ENCODE results near the gene EPN2.

Gene EPN2

DNA sequence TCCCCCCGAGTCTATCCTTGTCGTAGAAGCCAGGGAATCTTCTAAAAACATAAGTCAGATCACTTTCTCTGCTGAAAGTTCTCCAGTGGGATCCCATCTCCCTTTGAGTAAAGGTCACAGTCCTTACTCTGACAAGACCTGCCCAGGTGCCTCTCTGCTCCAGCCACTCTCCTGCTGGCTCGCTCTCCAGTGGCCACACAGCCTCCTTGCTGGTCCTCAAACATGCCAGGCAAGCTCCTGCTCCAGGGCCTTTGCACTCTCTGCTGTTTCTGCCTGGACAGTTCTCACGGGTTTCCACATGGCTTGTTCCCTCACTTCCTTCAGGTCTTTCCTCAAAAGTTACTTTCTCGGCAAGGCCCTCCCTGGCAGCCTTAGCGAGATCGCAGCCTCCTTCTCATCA is 122.0 kb downstream of the EPN2 start:
- Histone ChIP-seq H3K27ac (ENCODE audit: low read length) (no peak overlapping the region), H3K27me3 (ENCODE audit: low read depth, low read length) (no peaks in the 10 kb centered on the region), H3K36me3 (ENCODE audit: control insufficient read depth in 1 of 2, insufficient read depth in 2 of 2, low read length in 2 of 2) (no peaks in the 10 kb centered on the region), H3K9me3 (ENCODE audit: control insufficient read depth in 1 of 2, low read length in 2 of 2) (no peaks in the 10 kb centered on the region), H3K4me3 (ENCODE audit: low read depth in 1 of 2, low read length in 2 of 2) (no peak overlapping the region), H3K4me1 (ENCODE audit: control insufficient read depth in 1 of 2, insufficient read depth in 2 of 2, low read length in 2 of 2) (peaks cover 5 to 15% of the 10 kb centered on the region in 2 donors)

DNA sequence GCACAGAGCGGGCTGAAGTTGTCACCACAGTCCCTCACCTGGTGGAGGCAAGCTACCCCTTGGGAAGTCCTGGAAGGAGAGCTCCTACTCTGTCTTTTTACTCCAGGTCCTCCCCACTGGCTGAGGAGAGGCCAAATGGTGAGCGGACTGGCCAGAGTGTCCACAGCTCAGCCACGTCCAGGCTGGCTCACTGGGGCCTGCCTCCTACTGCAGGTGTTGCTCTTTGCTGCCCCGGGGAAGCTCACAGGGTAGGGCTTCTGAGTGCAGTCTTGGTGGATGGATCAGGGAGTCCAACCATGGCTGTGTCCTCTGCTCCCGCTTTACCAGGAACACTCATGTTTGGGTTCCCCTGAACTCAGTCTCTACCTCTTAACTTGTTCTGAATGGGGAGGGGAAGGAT is 122.7 kb downstream of the EPN2 start:
- no peaks in the 10 kb centered on the region for H3K27me3 ChIP-seq (ENCODE audit: low read depth, low read length)
- no peak overlapping the region for H3K27ac ChIP-seq (ENCODE audit: low read length)
- H3K4me3 ChIP-seq (ENCODE audit: low read depth in 1 of 2, low read length in 2 of 2), result no peak overlapping the region
- no peaks in the 10 kb centered on the region for H3K36me3 ChIP-seq (ENCODE audit: control insufficient read depth in 1 of 2, insufficient read depth in 2 of 2, low read length in 2 of 2)
- H3K4me1 ChIP-seq (ENCODE audit: control insufficient read depth in 1 of 2, insufficient read depth in 2 of 2, low read length in 2 of 2), result peaks cover 5 to 15% of the 10 kb centered on the region in 2 donors
- H3K9me3 ChIP-seq (ENCODE audit: control insufficient read depth in 1 of 2, low read length in 2 of 2), result no peaks in the 10 kb centered on the region

DNA sequence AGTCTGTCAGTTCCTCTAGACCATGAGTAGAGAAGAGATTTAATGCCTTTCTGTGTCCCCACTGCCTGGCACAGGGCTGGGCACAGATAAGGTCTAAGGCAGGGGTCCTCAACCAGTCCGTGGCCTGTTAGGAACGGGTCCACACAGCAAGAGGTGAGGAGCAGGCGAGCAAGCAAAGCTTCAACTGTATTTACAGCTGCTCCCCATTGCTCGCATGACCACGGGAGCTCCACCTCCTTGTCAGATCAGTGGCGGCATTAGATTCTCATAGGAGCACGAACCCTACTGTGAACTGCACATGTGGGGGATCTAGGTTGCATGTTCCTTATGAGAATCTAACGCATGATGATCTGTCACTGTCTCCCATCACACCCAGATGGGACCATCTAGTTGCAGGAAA is 123.6 kb downstream of the EPN2 start:
- no peak overlapping the region for H3K4me3 ChIP-seq (ENCODE audit: low read depth in 1 of 2, low read length in 2 of 2)
- H3K4me1 ChIP-seq (ENCODE audit: control insufficient read depth in 1 of 2, insufficient read depth in 2 of 2, low read length in 2 of 2), result peaks cover 5 to 15% of the 10 kb centered on the region in 2 donors
- H3K27me3 ChIP-seq (ENCODE audit: low read depth, low read length), result no peaks in the 10 kb centered on the region
- H3K27ac ChIP-seq (ENCODE audit: low read length), result no peak overlapping the region
- no peaks in the 10 kb centered on the region for H3K36me3 ChIP-seq (ENCODE audit: control insufficient read depth in 1 of 2, insufficient read depth in 2 of 2, low read length in 2 of 2)
- H3K9me3 ChIP-seq (ENCODE audit: control insufficient read depth in 1 of 2, low read length in 2 of 2), result no peaks in the 10 kb centered on the region

DNA sequence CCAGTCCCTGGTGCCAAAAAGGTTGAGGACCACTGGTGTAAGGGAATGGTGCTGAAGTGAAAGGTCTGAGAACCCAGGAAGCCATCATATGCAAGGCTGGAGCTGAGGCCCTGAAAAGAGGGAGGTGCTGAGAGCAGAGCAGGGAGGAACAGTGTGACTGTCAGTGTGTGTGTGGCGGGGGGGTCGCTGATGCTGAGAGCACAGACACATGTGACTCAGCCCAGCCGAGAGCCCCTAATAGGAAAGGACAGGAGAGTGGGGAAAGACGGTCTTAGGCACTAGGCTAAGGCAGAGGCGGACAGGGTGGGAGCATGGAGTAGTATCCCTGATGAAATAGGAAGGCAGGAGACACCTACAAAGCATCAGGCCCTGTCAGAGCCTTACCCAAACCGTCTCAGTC is 124.2 kb downstream of the EPN2 start:
- H3K9me3 ChIP-seq (ENCODE audit: control insufficient read depth in 1 of 2, low read length in 2 of 2), result no peaks in the 10 kb centered on the region
- H3K4me3 ChIP-seq (ENCODE audit: low read depth in 1 of 2, low read length in 2 of 2), result no peak overlapping the region
- no peaks in the 10 kb centered on the region for H3K36me3 ChIP-seq (ENCODE audit: control insufficient read depth in 1 of 2, insufficient read depth in 2 of 2, low read length in 2 of 2)
- H3K27ac ChIP-seq (ENCODE audit: low read length), result no peak overlapping the region
- no peaks in the 10 kb centered on the region for H3K27me3 ChIP-seq (ENCODE audit: low read depth, low read length)
- peaks cover 5 to 15% of the 10 kb centered on the region in 2 donors for H3K4me1 ChIP-seq (ENCODE audit: control insufficient read depth in 1 of 2, insufficient read depth in 2 of 2, low read length in 2 of 2)

DNA sequence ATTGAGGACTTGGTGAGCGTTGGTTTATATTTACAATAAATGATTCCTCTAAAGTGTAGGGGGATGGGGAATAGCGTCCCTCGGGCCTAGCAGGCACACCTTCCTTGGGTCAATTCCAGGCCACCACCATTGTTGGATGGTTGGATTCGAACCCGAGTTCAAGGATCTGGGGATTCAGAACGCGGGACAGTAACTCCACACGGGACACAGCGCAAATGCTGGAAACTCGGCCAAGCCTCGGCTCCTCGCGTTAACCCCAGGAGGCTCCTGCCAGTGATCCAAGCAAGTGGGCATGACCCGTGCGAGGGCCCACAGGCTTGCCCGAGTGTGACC is 124.7 kb downstream of the EPN2 start:
- no peaks in the 10 kb centered on the region for H3K36me3 ChIP-seq (ENCODE audit: control insufficient read depth in 1 of 2, insufficient read depth in 2 of 2, low read length in 2 of 2)
- H3K4me1 ChIP-seq (ENCODE audit: control insufficient read depth in 1 of 2, insufficient read depth in 2 of 2, low read length in 2 of 2), result peaks cover 5 to 15% of the 10 kb centered on the region in 2 donors
- H3K27me3 ChIP-seq (ENCODE audit: low read depth, low read length), result no peaks in the 10 kb centered on the region
- no peak overlapping the region for H3K27ac ChIP-seq (ENCODE audit: low read length)
- no peaks in the 10 kb centered on the region for H3K9me3 ChIP-seq (ENCODE audit: control insufficient read depth in 1 of 2, low read length in 2 of 2)
- peak overlapping the region; percentile 68 to 73 for H3K4me3 ChIP-seq (ENCODE audit: low read depth in 1 of 2, low read length in 2 of 2)

DNA sequence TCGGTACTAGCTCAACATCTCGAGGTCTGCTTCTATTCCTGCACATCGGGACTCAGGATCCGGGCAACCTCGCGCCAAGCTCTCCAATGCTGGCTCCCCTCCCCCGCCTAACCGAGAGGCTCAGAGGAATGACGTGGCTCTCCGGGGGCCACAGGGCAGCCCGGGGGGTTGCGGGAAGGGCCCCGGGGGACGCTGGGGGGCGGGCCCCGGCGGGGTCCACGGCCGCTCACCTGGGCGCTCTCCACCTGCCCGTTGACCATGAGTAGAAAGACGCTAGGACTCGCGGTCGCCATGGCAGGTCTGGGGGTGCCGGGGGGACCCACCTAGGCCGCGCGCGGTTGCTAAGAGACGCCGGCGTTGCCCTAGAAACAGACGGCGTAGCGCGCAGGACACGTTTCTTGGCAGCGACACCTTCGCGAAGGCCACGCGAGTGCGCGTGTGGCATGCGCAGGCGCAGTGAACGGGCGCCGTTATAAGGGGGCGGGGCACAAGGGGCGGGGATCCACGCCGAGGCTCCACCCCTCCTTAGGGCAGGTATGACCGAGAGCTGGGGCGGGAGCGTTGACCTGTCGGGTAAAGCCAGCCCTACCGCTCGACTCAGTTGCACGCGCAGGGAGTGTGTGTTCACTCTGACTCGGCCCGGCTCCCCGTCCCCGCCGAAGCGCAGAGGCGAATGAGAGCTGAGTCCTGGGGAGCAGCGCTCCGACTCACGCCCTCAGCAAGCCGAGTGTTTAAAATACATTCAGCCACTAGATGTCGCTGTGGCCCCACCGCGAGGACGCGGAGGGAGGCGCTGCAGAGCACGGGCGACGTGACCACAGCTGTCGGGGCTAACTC is 125.3 kb downstream of the EPN2 start, which contains the start of gene B9D1:
TSS of gene B9D1 (minus strand) at position 447 of the 837 bp plus-strand sequence. CDS start at position 293, 154 bp downstream.
- Histone ChIP-seq H3K36me3 (ENCODE audit: control insufficient read depth in 1 of 2, insufficient read depth in 2 of 2, low read length in 2 of 2) (no peaks in the 10 kb centered on the region), H3K9me3 (ENCODE audit: control insufficient read depth in 1 of 2, low read length in 2 of 2) (no peaks in the 10 kb centered on the region), H3K27me3 (ENCODE audit: low read depth, low read length) (no peaks in the 10 kb centered on the region), H3K4me3 (ENCODE audit: low read depth in 1 of 2, low read length in 2 of 2) (peak within 1 kb of the TSS; percentile 68 to 73), H3K4me1 (ENCODE audit: control insufficient read depth in 1 of 2, insufficient read depth in 2 of 2, low read length in 2 of 2) (peaks cover 5 to 15% of the 10 kb centered on the region in 2 donors), H3K27ac (ENCODE audit: low read length) (peak within 1 kb of the TSS; percentile 16)

DNA sequence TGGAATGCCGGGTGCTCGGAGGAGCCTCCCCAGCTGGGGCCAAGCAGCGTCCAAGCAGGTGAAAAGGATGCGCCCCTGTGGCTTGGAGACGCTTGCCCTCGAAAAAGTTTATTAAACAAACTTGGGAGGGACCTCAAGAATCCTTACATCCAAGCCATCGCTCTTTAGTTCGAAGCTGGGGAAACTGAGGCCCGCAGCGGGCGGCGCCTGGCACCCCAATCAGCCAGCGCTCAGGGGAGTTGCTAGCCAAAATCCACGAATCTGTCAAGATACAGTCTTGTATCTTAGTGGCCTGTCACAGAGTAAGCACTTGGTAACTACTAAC is 125.9 kb downstream of the EPN2 start:
- H3K36me3 ChIP-seq (ENCODE audit: control insufficient read depth in 1 of 2, insufficient read depth in 2 of 2, low read length in 2 of 2), result no peaks in the 10 kb centered on the region
- no peaks in the 10 kb centered on the region for H3K27me3 ChIP-seq (ENCODE audit: low read depth, low read length)
- peaks cover 5 to 15% of the 10 kb centered on the region in 2 donors for H3K4me1 ChIP-seq (ENCODE audit: control insufficient read depth in 1 of 2, insufficient read depth in 2 of 2, low read length in 2 of 2)

DNA sequence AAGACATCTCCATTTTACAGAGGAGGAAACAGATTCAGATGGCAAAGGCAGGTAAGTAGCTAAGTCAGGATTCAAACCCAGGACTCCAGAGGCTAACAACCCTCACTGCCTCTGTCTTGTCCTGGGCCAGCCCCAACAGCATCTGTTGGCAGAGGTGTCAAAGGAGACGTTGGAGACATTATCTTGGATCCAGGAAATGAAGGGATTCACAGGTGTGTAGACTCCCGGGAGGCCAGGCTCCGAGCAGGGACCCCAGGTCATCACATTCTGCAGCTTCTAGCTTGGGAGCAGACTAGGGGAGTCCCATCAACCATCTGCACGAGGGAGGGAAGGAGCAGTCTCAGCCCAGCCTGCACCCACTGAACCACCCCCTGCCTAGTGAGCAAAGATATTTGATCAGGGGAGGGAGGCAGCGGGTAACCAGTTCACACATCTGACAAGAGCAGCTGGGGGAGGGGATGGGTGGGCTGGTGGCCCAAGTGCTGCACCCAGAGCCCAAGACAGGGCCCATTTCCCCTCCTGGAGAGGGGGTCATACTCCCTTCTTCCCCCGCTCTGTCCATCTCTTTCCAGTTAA is 126.4 kb downstream of the EPN2 start:
- no peak overlapping the region for H3K27ac ChIP-seq (ENCODE audit: low read length)
- H3K27me3 ChIP-seq (ENCODE audit: low read depth, low read length), result no peaks in the 10 kb centered on the region
- peaks cover 5 to 15% of the 10 kb centered on the region in 2 donors for H3K4me1 ChIP-seq (ENCODE audit: control insufficient read depth in 1 of 2, insufficient read depth in 2 of 2, low read length in 2 of 2)
- H3K36me3 ChIP-seq (ENCODE audit: control insufficient read depth in 1 of 2, insufficient read depth in 2 of 2, low read length in 2 of 2), result no peaks in the 10 kb centered on the region
- H3K9me3 ChIP-seq (ENCODE audit: control insufficient read depth in 1 of 2, low read length in 2 of 2), result no peaks in the 10 kb centered on the region
- peak overlapping the region in 1 of 2 donors; percentile 68 for H3K4me3 ChIP-seq (ENCODE audit: low read depth in 1 of 2, low read length in 2 of 2)

More for the DNA sequence above, 125.9 kb downstream of the EPN2 start:
- Histone ChIP-seq H3K4me3 (ENCODE audit: low read depth in 1 of 2, low read length in 2 of 2) (peak overlapping the region; percentile 68 to 73), H3K27ac (ENCODE audit: low read length) (no peak overlapping the region), H3K9me3 (ENCODE audit: control insufficient read depth in 1 of 2, low read length in 2 of 2) (no peaks in the 10 kb centered on the region)

DNA sequence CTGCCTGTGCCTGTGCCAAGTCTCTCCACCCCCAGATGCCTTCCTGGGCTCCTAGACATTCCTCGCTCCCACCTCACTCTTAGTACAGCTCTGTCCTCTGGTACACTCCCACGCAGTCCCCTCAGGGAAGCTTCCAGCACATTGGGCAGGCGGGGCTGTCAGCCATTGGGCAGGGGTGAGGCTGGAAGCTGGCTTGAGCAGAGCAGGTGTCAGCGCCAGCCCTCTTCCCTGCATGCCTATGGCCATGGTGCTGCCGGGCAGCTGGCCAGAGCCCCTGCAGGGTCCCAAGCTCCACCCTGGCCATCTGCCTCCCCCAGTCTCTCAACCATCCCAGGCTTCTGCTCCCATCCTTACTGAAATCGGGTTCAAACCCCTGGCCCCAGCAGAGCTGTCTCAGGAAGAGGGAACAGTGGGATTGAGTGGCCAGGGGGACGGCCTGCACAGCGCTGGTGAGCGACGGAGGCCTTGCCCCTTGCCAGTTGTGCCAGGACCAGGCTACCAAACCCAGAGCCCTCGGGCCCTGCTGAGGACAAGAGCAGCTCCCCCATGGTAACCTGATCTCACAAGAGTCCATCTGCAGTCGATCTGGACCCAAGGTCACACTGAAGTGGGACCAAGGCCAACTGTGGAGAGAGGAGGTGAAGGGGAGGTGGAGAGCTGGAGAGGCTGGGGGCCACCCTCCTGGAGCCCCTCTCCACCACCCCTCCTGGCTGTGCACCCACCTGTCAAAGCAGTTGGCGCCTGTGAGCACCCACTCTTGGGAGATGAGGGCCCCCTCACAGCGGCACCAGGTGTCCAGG is 127.7 kb downstream of the EPN2 start:
- Histone ChIP-seq H3K9me3 (ENCODE audit: control insufficient read depth in 1 of 2, low read length in 2 of 2) (no peaks in the 10 kb centered on the region), H3K27me3 (ENCODE audit: low read depth, low read length) (no peaks in the 10 kb centered on the region), H3K36me3 (ENCODE audit: control insufficient read depth in 1 of 2, insufficient read depth in 2 of 2, low read length in 2 of 2) (no peaks in the 10 kb centered on the region), H3K4me3 (ENCODE audit: low read depth in 1 of 2, low read length in 2 of 2) (no peak overlapping the region), H3K4me1 (ENCODE audit: control insufficient read depth in 1 of 2, insufficient read depth in 2 of 2, low read length in 2 of 2) (peaks cover 5 to 15% of the 10 kb centered on the region in 2 donors), H3K27ac (ENCODE audit: low read length) (no peak overlapping the region)

DNA sequence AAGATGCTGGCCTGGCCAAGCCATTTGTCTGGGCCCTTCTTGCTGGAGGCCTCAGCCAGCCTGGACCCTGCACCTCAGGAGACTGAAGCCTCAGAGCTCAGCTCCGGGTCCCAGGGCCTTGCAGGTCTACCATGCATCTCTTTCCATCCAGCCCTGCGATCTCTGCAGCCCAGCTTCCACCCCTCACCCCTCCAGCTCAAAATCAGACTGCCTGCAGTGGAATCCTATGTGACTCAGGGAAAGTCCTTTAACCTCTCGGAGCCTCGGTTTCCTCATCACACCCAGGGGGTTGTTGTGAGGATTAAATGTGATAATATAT is 128.3 kb downstream of the EPN2 start:
- no peaks in the 10 kb centered on the region for H3K27me3 ChIP-seq (ENCODE audit: low read depth, low read length)
- peaks cover 5 to 15% of the 10 kb centered on the region in 2 donors for H3K4me1 ChIP-seq (ENCODE audit: control insufficient read depth in 1 of 2, insufficient read depth in 2 of 2, low read length in 2 of 2)
- H3K27ac ChIP-seq (ENCODE audit: low read length), result no peak overlapping the region
- H3K4me3 ChIP-seq (ENCODE audit: low read depth in 1 of 2, low read length in 2 of 2), result no peak overlapping the region
- H3K9me3 ChIP-seq (ENCODE audit: control insufficient read depth in 1 of 2, low read length in 2 of 2), result no peaks in the 10 kb centered on the region
- H3K36me3 ChIP-seq (ENCODE audit: control insufficient read depth in 1 of 2, insufficient read depth in 2 of 2, low read length in 2 of 2), result no peaks in the 10 kb centered on the region

DNA sequence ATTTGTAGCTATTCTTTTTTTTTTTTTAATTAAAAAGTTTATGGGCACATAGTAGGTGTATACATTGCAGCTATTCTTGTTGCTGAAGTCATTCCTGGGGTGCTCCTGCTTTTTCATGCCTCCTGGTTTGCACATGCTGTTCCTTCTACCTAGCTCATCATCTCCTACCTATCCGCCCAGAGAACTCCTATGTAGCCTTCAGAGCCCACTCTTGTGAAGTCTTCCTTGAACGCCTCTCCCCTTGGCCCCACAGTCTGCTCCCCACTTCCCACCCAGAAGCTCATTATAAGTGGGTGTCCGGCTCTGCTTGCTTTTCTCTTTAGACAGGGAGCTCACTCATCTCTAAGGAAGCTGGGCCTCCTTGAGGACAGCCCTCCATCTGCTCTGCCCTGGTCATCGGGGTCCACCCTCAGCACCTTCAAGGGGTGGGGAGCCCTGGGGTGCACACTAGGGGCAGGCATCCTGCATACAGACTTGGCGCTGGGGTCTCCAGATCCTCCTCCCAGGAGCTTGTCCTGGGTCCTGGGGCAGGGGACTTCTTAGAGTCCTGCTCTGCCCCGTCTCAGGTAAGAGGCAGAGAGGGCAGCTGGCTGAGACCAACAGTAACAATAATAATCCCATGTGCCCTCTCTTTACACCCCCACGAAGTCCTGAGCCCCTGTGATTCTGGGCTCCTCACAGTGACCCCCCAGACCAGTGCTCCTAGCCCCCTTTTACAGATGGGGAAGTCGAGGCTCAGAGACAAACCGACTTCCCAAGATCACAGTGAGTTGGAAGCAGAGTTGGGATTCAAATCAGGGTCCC is 128.9 kb downstream of the EPN2 start:
- Histone ChIP-seq H3K4me3 (ENCODE audit: low read depth in 1 of 2, low read length in 2 of 2) (no peak overlapping the region), H3K36me3 (ENCODE audit: control insufficient read depth in 1 of 2, insufficient read depth in 2 of 2, low read length in 2 of 2) (no peaks in the 10 kb centered on the region), H3K9me3 (ENCODE audit: control insufficient read depth in 1 of 2, low read length in 2 of 2) (no peaks in the 10 kb centered on the region), H3K27me3 (ENCODE audit: low read depth, low read length) (no peaks in the 10 kb centered on the region), H3K4me1 (ENCODE audit: control insufficient read depth in 1 of 2, insufficient read depth in 2 of 2, low read length in 2 of 2) (peaks cover 5 to 15% of the 10 kb centered on the region in 2 donors), H3K27ac (ENCODE audit: low read length) (no peak overlapping the region)
